MM.1S (cell line): Measurements from ENCODE around the gene ZDHHC23.

ENCODE experiments used
- DNase-seq: peaks from one replicate; pipeline ENCODE4 v3.0.0-alpha.2; 2015
- H2AFZ ChIP-seq: fragments of 300-600 bp; sonication (generic); 2 replicates; pipeline ENCODE4 v1.6.0; 2016; ENCODE audit warnings: antibody characterized with exemption, low read length
- H3F3A ChIP-seq: fragments of 300-600 bp; sonication (generic); 2 replicates; pipeline ENCODE4 v1.6.1; 2016; ENCODE audit warnings: mild to moderate bottlenecking, antibody characterized with exemption, low read length, moderate library complexity, mixed read lengths; ENCODE audit not compliant: insufficient read depth
- H3K27ac ChIP-seq: fragments of 300-600 bp; sonication (generic); 2 replicates; pipeline ENCODE4 v1.5.1; 2016; ENCODE audit warnings: mild to moderate bottlenecking, low read length
- H3K27me3 ChIP-seq: fragments of 300-600 bp; sonication (generic); replicated peaks from 2 replicates; pipeline ENCODE4 v1.6.0; 2016; ENCODE audit warnings: low read length; ENCODE audit not compliant: insufficient read depth
- H3K36me3 ChIP-seq: fragments of 300-600 bp; sonication (generic); replicated peaks from 2 replicates; pipeline ENCODE4 v1.6.1; 2016; ENCODE audit warnings: mild to moderate bottlenecking, low read length, mixed read lengths; ENCODE audit not compliant: insufficient read depth
- H3K4me1 ChIP-seq: fragments of 300-600 bp; sonication (generic); 2 replicates; pipeline ENCODE4 v1.6.1; 2016; ENCODE audit warnings: low read length, mixed read lengths
- H3K4me2 ChIP-seq: fragments of 300-600 bp; sonication (generic); 2 replicates; pipeline ENCODE4 v1.6.0; 2016; ENCODE audit warnings: low read depth, low read length
- H3K4me3 ChIP-seq: fragments of 300-600 bp; sonication (generic); 2 replicates; pipeline ENCODE4 v1.5.1; 2016; ENCODE audit warnings: low read length, mixed read lengths
- H3K79me2 ChIP-seq: fragments of 300-600 bp; sonication (generic); 2 replicates; pipeline ENCODE4 v1.6.1; 2016; ENCODE audit warnings: mixed run types, low read length, mixed read lengths
- H3K9ac ChIP-seq: fragments of 300-600 bp; sonication (generic); 2 replicates; pipeline ENCODE4 v1.6.1; 2016; ENCODE audit warnings: low read length, mixed read lengths
- H3K9me2 ChIP-seq: fragments of 300-600 bp; sonication (generic); replicated peaks from 2 replicates; pipeline ENCODE4 v1.6.1; 2016; ENCODE audit warnings: mild to moderate bottlenecking, low read length, mixed read lengths; ENCODE audit not compliant: insufficient read depth
- H3K9me3 ChIP-seq: fragments of 300-600 bp; sonication (generic); replicated peaks from 2 replicates; pipeline ENCODE4 v1.6.1; 2016; ENCODE audit warnings: mild to moderate bottlenecking, low read length, mixed read lengths; ENCODE audit not compliant: insufficient read depth
- H4K20me1 ChIP-seq: fragments of 300-600 bp; sonication (generic); 2 replicates; pipeline ENCODE4 v1.6.1; 2016; ENCODE audit warnings: mild to moderate bottlenecking, low read length, moderate library complexity, mixed read lengths; ENCODE audit not compliant: insufficient read depth
- EZH2 ChIP-seq: fragments of 300-600 bp; sonication (generic); optimal IDR thresholded peaks from 2 replicates; pipeline ENCODE3; 2017; ENCODE audit warnings: low read depth, mild to moderate bottlenecking, antibody characterized with exemption, low read length, mixed read lengths
- EZH2phosphoT487 ChIP-seq: fragments of 300-600 bp; sonication (generic); IDR thresholded peaks from 2 replicates; pipeline ENCODE4 v1.6.1; 2018; ENCODE audit warnings: antibody characterized with exemption, low read length
- TF ChIP-seq, protein P1 (sequence below): fragments of 300-600 bp; sonication (generic); IDR thresholded peaks from 2 replicates; pipeline ENCODE4 v1.5.1; 2016; ENCODE audit warnings: antibody characterized with exemption, low read length, mixed read lengths

The ZDHHC23 gene

DNA sequence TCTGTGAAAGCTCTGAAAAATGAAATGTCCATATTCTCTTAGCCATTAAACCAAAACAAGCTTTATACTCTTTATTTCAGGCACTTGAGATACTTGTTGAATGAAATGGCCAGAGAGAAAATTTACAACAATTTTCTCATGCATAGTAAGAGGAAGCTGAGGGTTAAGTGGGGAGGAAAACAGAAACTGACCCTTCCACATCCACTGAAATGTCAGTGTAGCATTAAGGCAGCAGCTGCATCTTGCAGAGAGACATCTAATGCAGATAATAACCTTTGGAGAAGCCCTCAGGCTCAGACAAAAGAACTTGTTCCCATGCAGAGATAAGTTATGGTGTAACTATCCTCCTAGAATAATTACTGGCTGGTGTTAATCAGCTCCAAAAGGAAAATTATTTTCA lies 34.0 kb downstream of the ZDHHC23 start:
- Histone ChIP-seq H3K9ac (no peak overlapping the region), H3F3A (no peaks in the 10 kb centered on the region), H4K20me1 (no peaks in the 10 kb centered on the region), H3K4me3 (no peak overlapping the region), H3K9me3 (no peaks in the 10 kb centered on the region), H2AFZ (no peak overlapping the region), H3K79me2 (no peaks in the 10 kb centered on the region), H3K27me3 (no peaks in the 10 kb centered on the region), H3K27ac (no peak overlapping the region), H3K9me2 (no peaks in the 10 kb centered on the region), H3K4me2 (no peak overlapping the region), H3K4me1 (no peaks in the 10 kb centered on the region), H3K36me3 (no peaks in the 10 kb centered on the region)
- TF ChIP-seq, protein P1, sequence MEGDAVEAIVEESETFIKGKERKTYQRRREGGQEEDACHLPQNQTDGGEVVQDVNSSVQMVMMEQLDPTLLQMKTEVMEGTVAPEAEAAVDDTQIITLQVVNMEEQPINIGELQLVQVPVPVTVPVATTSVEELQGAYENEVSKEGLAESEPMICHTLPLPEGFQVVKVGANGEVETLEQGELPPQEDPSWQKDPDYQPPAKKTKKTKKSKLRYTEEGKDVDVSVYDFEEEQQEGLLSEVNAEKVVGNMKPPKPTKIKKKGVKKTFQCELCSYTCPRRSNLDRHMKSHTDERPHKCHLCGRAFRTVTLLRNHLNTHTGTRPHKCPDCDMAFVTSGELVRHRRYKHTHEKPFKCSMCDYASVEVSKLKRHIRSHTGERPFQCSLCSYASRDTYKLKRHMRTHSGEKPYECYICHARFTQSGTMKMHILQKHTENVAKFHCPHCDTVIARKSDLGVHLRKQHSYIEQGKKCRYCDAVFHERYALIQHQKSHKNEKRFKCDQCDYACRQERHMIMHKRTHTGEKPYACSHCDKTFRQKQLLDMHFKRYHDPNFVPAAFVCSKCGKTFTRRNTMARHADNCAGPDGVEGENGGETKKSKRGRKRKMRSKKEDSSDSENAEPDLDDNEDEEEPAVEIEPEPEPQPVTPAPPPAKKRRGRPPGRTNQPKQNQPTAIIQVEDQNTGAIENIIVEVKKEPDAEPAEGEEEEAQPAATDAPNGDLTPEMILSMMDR = no peak
- TF ChIP-seq EZH2phosphoT487 (no peak), EZH2 (no peak)
- DNase-seq = no peak

DNA sequence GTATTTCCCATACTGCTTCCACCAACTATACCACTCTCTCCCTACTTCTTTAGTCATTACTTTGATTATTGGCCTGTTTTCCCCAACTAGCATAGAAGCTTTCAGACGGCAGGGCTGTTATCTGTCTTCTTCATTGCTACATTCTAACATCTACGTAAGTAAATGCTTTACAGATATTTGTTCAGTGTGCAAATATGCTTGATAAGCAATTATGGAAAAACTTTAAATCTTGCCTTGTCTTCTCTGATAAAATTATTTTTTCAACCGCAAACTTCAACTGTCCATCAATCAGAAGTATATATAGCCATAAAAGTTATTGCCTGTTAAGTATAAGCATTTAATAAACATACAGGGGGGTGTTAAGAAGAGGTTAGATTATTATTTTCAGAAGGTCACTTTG lies 35.7 kb downstream of the ZDHHC23 start:
- Histone ChIP-seq H3F3A (no peaks in the 10 kb centered on the region), H3K4me3 (no peak overlapping the region), H3K4me2 (no peak overlapping the region), H3K27me3 (no peaks in the 10 kb centered on the region), H3K9me3 (no peaks in the 10 kb centered on the region), H3K4me1 (no peaks in the 10 kb centered on the region), H3K79me2 (no peaks in the 10 kb centered on the region), H3K27ac (no peak overlapping the region), H3K9ac (no peak overlapping the region), H4K20me1 (no peaks in the 10 kb centered on the region), H3K36me3 (no peaks in the 10 kb centered on the region), H3K9me2 (no peaks in the 10 kb centered on the region), H2AFZ (no peak overlapping the region)
- no peak for DNase-seq
- no peak for TF ChIP-seq EZH2
- no peak for TF ChIP-seq EZH2phosphoT487
- TF ChIP-seq, protein P1 = no peak

DNA sequence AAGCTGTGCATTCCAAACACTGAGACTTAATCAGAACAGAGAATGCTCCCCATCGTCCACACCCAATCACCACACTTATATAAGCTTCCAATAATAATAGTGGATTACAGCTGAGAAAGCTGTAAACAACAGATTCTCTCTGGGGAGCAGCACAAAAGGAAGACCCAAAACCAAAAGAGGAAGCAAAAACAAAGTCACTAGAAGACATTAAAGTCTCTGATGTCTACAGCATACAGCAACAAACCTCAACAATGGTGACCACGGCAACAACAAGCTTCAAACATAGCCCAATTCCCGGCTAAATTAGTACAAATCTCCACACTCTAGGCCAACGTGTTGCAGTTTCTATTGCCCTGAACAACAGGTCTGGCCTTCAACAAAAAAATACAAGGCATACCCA lies 37.7 kb downstream of the ZDHHC23 start:
- Histone ChIP-seq H3K9ac (no peak overlapping the region), H3K4me3 (no peak overlapping the region), H3K9me3 (no peaks in the 10 kb centered on the region), H2AFZ (no peak overlapping the region), H3K79me2 (no peaks in the 10 kb centered on the region), H3K27me3 (no peaks in the 10 kb centered on the region), H3K4me2 (no peak overlapping the region), H3K36me3 (no peaks in the 10 kb centered on the region), H4K20me1 (no peaks in the 10 kb centered on the region), H3K4me1 (no peaks in the 10 kb centered on the region), H3K9me2 (no peaks in the 10 kb centered on the region), H3F3A (no peaks in the 10 kb centered on the region), H3K27ac (no peak overlapping the region)
- no peak for TF ChIP-seq EZH2phosphoT487
- no peak for TF ChIP-seq EZH2
- TF ChIP-seq, protein P1 = no peak
- DNase-seq = no peak
